HepG2 (cell line): Measurements from ENCODE around the gene NGRN.

ENCODE experiments used
- ATF1 ChIP-seq: IDR thresholded peaks from 2 replicates; pipeline ENCODE4 v1.6.1; 2016; ENCODE audit warnings: mild to moderate bottlenecking, control low read depth
- ATF6 ChIP-seq: sonication (generic); formaldehyde crosslinking; conservative IDR thresholded peaks from 2 replicates; pipeline ENCODE4 v1.4.0; 2020; ENCODE audit warnings: missing genetic modification reagents
- CTCF ChIP-seq: sonication (generic); formaldehyde crosslinking; IDR thresholded peaks from 2 replicates; pipeline ENCODE4 v1.5.0; 2020; ENCODE audit warnings: mild to moderate bottlenecking, missing genetic modification reagents, moderate library complexity
- FOXM1 ChIP-seq: sonication (generic); formaldehyde crosslinking; IDR thresholded peaks from 2 replicates; pipeline ENCODE4 v1.5.0; 2020; ENCODE audit warnings: missing genetic modification reagents
- HNRNPH1 ChIP-seq: fragments of 200-400 bp; formaldehyde crosslinking; optimal IDR thresholded peaks from 2 replicates; pipeline ENCODE3; 2017; ENCODE audit warnings: mild to moderate bottlenecking, low read depth, low read length
- MTA3 ChIP-seq: sonication (generic); formaldehyde crosslinking; IDR thresholded peaks from 2 replicates; pipeline ENCODE4 v1.4.0; 2020; ENCODE audit warnings: missing genetic modification reagents
- NR2C2 ChIP-seq: sonication (generic); formaldehyde crosslinking; IDR thresholded peaks from 2 replicates; pipeline ENCODE4 v1.4.0; 2020; ENCODE audit warnings: missing genetic modification reagents, mild to moderate bottlenecking, moderate library complexity, borderline replicate concordance
- POLR2A ChIP-seq, 2 experiments: IDR thresholded peaks; 2 replicates each; pipeline ENCODE4 v1.6.1; 2011; ENCODE audit warnings: low read depth in 2 of 2, low read length in 2 of 2, mild to moderate bottlenecking in 1 of 2, moderate library complexity in 1 of 2; ENCODE audit not compliant: insufficient read depth in 1 of 2
- POLR2AphosphoS5 ChIP-seq: IDR thresholded peaks from 2 replicates; pipeline ENCODE4 v1.6.1; 2012; ENCODE audit warnings: low read depth, low read length
- PTBP1 ChIP-seq: fragments of 200-400 bp; formaldehyde crosslinking; IDR thresholded peaks from 2 replicates; pipeline ENCODE4 v1.6.1; 2018; ENCODE audit warnings: low read length, low read depth; ENCODE audit not compliant: poor library complexity, severe bottlenecking
- SMC3 ChIP-seq: IDR thresholded peaks from 2 replicates; pipeline ENCODE4 v1.6.1; 2011; ENCODE audit warnings: low read length, improper control_type of control experiment
- ZBTB33 ChIP-seq: sonication (generic); formaldehyde crosslinking; IDR thresholded peaks from 2 replicates; pipeline ENCODE4 v1.4.0; 2020; ENCODE audit warnings: missing genetic modification reagents
- ZNF382 ChIP-seq: sonication (generic); formaldehyde crosslinking; IDR thresholded peaks from 2 replicates; pipeline ENCODE4 v1.5.0; 2020; ENCODE audit warnings: missing genetic modification reagents, mild to moderate bottlenecking, borderline replicate concordance
- ZNF570 ChIP-seq: sonication (generic); formaldehyde crosslinking; IDR thresholded peaks from 2 replicates; pipeline ENCODE4 v1.4.0; 2020; ENCODE audit warnings: mild to moderate bottlenecking, missing genetic modification reagents, borderline replicate concordance

- no peak for TF ChIP-seq FOXM1 (CRISPR knock-in tag)
- no peak for TF ChIP-seq ZNF570
- TF ChIP-seq NR2C2 = no peak
- TF ChIP-seq ZNF382 = no peak
- TF ChIP-seq HNRNPH1 = no peak
- no peak for TF ChIP-seq CTCF
- TF ChIP-seq ATF1 (CRISPR knock-in tag) = no peak
- TF ChIP-seq POLR2A (IDR thresholded peaks at IDR 0.05; ENCODE audit: insufficient read depth in 1 of 2, low read depth in 2 of 2, low read length in 2 of 2) = no peak
- no peak for TF ChIP-seq PTBP1
- TF ChIP-seq MTA3 (CRISPR knock-in tag) = no peak
- TF ChIP-seq SMC3 = no peak
- TF ChIP-seq ATF6 (CRISPR knock-in tag) = no peak
- TF ChIP-seq POLR2AphosphoS5 = no peak
- TF ChIP-seq ZBTB33 (CRISPR knock-in tag) = no peak
Observed at GRCh38 chr15:90261811-90262210, 3.7 kb upstream of the NGRN start.
